ENCODE data around the gene STARD8.
"Not testable (repeated sequence)": the region's sequence is repeated elsewhere in the genome, so short reads cannot be mapped to it uniquely, and the experiment has no call there.

STARD8 gene

GRCh38 chrX:68658530-68658929 is 11.1 kb downstream of the STARD8 start:
- no peak for DNase-seq

DNA sequence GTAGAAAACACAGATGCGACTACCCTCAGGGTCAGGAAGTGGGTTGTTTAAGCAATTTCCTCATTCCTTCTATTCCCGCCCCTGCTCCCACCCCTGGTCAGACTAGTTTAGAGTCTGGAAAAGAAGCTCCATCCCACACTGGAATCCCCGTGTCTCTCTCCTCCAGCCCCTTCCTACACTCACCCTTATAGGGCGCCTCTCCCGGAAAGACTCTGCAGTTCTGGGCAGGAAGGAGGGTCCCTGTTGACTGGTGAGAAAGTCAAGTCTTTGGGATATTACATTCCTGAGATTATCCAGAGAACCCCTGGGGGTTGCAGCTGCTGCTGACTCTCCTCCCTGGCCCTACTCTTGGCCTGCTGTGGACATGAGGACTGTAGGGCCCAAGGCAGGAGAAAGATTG is 11.9 kb downstream of the STARD8 start:
- DNase-seq, result no peak

DNA sequence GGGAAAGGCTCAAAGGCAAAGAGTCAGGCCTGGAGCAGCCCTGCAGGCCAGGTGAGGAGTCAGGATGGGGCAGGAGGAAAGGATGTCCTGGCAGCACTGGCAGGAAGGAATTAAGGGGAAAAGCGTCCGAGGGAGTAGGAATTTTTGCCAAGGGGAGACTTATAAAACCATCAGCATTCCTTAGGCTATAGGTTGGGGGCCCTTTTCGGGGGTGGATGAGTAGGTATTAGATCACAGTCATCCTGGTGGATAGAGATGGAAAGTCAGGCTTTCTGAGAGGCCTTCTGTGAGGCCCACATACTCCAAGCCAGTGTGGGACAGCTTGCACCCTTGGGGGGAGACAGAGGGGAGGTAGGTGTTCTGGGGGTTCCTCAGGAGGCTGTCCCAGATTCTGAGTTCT is 12.3 kb downstream of the STARD8 start:
- no peak for DNase-seq

DNA sequence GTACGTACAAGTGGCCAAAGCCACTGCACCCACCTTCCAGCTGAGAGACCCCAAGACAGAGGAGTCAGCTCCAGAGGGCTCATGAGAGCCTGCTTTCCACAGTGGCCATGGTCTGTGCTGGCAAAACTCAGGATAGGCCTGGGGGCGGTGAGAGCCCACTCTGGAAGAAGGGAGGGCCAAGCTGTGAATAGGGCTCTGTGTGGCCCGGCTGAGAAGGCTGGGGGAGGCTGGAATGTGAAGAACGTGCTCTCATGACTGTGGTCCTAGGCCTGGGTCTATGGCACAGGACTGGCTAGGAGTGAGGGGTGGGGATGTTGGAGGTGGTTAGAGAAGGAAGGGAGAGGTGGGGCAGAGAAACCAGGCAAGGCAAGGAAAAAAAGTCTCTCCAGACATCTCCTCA is 13.3 kb downstream of the STARD8 start:
- DNase-seq, result no peak

DNA sequence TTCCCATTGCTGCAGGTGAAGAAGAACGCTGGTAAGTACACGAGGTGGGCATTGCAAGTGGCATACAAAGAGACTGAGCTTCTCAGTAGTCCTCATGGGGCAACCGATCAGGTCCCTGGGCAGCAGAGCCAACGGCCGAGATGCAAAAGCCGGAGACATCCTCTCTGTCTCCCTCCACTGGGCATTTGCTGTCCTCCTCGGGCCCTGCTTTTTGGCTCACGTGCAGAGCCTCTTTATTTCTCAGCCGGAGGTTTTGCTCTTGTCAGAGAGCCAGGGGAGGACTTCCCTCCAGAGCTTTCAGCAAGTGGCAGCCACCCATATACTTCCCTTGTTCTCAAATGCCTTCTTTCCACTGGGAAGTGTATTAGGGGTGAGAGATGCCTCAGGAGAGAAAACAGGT is 18.0 kb downstream of the STARD8 start:
- no peak for DNase-seq

GRCh38 chrX:68666580-68666979 is 19.1 kb downstream of the STARD8 start:
- DNase-seq, result no peak

DNA sequence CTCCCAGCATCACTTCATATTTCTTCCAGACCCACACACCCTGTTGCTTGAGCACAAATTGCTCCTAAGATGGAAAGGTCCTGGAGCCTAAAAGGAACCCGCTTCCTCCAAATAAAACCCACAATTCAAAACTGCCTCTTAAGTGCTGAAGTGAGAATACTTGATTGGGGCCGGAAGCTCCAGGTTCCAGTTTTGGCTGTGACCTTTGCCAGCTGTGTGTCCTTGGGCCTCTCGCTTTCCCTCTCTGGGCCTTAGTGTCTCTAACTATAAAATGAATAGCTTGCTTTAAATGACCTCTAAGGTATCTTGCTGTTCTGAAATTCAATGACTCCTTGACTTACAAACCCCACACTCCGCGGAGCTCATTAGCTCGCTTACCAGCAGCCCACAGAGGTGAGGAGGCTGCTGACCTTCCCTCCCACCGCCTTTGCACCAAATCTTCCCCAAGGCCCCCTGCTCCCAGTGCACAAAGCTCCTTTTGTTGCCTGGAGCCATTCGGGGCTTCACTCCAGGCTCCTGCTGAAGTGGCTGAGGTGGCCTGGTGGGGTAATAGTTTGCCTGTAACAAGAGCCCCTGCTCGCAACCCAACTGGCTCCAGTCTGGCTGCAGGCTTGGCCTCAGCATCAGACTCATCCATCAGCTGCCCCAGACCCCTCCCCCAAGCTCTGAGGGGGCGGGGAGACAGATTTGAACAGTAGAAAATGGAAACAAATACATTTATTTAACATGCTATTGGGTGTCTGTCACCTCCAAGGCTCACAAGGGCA is 21.8 kb downstream of the STARD8 start:
- no peak for DNase-seq

DNA sequence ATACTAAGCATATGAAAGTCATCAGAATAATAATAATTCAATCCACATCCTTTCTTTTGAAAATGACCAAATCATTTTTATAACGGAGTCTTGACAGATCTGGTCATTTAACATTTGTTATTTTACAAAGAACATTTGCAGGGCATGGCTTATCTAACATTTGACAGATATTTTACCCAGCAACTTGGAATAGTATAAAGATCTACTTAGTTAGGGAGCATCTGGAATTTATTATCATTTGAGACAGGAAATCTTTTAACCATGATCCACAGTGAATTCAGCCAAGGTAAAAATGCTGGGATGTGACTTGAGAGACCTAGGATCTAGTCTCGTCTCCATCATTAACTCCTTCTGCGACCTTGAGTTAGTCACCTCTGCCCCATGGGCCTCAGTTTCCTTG is 22.4 kb downstream of the STARD8 start:
- no peak for DNase-seq

- no peak for DNase-seq
These were observed 23.8 kb downstream of the STARD8 start for GRCh38 chrX:68671221-68671620.

GRCh38 chrX:68672581-68673318 is 25.3 kb downstream of the STARD8 start:
- DNase-seq, result no peak

- no peak for DNase-seq
These were observed 28.1 kb downstream of the STARD8 start for GRCh38 chrX:68675571-68675970.

DNA sequence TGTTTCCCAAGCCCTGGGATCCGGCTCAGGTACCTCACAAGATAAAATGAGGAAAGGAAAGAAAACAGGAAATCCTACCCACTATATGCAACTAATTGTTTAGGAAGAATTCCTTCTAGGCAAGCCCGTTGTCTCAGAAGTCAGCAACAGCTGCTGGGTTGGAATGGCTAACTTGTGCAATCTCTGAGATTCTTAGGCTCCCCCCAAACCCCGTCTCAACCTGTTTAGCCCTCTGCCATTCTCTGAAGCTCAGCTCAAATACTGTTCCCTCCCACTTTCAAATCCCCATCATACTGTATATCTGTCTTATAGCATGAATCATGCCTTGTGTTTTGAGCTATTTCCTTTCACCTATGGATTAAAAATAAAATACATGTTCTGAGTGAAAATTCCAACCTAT is 28.9 kb downstream of the STARD8 start:
- DNase-seq, result no peak

GRCh38 chrX:68677998-68678397 is 30.5 kb downstream of the STARD8 start:
- no peak for DNase-seq

DNA sequence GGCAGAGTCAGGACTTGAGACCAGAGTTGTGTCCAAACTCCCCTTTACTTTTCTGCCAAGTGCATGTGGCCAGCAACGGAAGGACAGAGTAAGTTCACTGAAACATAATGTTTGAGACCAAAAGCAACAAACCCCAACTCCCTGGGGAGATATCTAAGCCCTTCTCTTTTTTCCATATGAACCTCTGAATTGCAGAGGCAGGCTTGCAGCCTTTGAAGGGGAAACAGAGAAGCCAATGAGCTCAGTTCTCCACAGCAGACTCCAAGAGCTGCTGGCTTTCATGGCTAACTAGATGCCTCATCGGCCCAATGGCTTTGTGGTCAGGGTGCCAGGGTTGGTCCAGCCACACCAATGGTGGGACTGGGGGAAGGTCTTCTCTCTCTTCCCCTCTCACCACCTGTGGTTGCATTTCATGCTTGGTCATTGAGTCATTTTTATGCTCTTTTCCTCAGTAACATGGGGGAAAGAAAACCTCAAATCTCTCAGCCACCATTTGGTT is 34.0 kb downstream of the STARD8 start:
- no peak for DNase-seq

- no peak for DNase-seq
These were observed 35.3 kb downstream of the STARD8 start for GRCh38 chrX:68682790-68683189.

DNA sequence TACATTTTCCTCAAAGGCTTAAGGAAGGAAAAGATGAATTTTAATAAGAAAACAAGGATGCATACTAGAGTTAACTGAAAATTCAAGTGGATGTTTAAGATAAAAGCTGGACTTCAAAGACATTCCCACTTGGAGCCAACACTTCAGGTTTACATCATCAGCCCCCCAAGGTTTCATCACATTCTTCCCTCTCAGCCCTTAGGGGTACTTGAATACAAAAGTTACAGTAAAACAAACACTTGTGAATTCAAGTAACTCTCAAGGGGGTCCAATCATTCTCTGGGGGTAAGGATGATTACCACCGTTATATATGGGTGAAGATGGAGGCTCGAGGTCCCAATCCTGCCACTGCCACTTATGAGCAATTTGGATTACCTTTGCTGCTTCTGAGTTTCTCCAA is 36.1 kb downstream of the STARD8 start:
- DNase-seq, result no peak

- DNase-seq, result no peak
These were observed 36.9 kb downstream of the STARD8 start for GRCh38 chrX:68684291-68684918.

GRCh38 chrX:68684919-68685304 is 37.4 kb downstream of the STARD8 start:
- no peak for DNase-seq

DNA sequence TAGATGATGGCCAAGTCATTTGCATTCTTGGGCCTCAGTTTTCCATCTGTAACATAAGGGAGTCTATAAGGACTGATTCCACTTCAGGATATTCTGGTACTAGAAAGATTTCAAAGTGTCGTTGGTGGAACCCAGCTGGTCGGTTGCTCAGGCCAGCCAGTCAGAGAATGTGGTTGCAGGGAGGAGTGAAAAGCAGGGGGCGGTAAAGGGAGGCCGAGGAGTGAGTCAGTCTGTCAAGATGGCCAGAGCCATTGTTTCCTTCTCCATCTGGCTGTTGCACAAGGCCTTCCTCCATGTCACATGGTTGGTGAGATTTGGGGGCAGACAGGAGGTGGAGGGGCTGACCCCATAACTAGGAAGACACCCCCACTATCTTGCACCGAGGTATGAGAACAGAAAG is 38.2 kb downstream of the STARD8 start:
- DNase-seq, result no peak

- no peak for DNase-seq
These were observed 38.9 kb downstream of the STARD8 start for GRCh38 chrX:68686097-68686977.

DNA sequence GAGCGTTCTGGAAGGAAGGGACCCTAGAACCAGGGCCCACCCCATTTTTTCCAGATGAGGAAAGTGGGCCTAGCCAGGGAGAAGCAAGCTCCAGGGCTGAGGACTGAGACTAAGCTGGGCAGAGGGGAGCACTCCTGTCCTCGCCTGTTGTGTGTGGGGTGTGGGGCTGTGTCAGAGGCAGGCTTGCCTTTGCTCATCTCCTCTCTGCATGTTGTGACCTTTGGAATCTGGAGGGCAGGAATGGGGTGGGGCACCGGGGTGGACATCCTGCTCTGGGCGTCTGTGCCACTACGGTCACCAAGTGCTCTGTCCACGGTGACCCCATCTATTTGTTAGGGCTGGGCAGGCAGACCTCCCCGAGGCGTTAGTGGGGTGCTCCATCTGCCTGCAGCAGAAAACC is 41.5 kb downstream of the STARD8 start:
- DNase-seq, result not testable (repeated sequence)

- DNase-seq, result no peak
These were observed 43.6 kb downstream of the STARD8 start for GRCh38 chrX:68690936-68691501.

GRCh38 chrX:68691921-68692320 is 44.5 kb downstream of the STARD8 start:
- no peak for DNase-seq

All from amniotic stem cell (primary cell).